GM12865 (cell line): ENCODE results near the gene WDFY4.

Experiments
- DNase-seq: peaks from one replicate; pipeline ENCODE4 v3.0.0; 2010; ENCODE audit warnings: low read depth
- H3K4me3 ChIP-seq: 2 replicates; pipeline ENCODE4 v1.5.1; 2011; ENCODE audit warnings: mild to moderate bottlenecking, low read depth, low read length, control low read depth
- CTCF ChIP-seq: IDR thresholded peaks from 2 replicates; pipeline ENCODE4 v1.5.1; 2011; ENCODE audit warnings: low read length, control low read depth, low read depth, inconsistent platforms; ENCODE audit not compliant: insufficient read depth; ENCODE audit errors: missing control alignments

The WDFY4 gene

GRCh38 chr10:48902096-48902495, 217.4 kb downstream of the WDFY4 start:
- no peak for TF ChIP-seq CTCF
- DNase-seq: no peak

GRCh38 chr10:48903151-48903550, 218.5 kb downstream of the WDFY4 start:
- TF ChIP-seq CTCF: no peak
- DNase-seq: no peak

More at GRCh38 chr10:48902096-48902495, 217.4 kb downstream of the WDFY4 start:
- H3K4me3 ChIP-seq: no peak overlapping the region

DNA sequence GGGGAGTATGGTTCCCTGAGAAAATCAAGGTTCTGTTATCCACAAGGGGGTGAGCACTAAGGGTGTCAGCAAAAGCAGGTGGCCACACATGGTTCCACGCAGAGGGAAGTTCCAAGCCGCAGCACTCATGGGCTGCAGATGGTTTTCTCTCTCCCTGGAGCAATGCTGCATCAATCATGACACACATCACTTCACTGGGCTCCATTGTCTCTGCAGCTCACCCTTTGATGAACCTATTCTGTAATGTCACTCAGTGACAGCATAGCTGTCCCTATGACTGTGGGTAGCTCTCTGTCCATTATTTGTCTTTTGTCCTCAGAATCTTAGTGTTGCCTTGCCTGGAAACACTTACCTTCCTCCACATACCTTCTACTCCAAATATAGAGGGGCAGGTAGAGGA, 220.2 kb downstream of the WDFY4 start:
- H3K4me3 ChIP-seq: no peak overlapping the region
- DNase-seq: no peak
- no peak for TF ChIP-seq CTCF

More at GRCh38 chr10:48903151-48903550, 218.5 kb downstream of the WDFY4 start:
- H3K4me3 ChIP-seq: no peak overlapping the region

- no peak for TF ChIP-seq CTCF
- no peak for DNase-seq
These were observed 220.6 kb downstream of the WDFY4 start for GRCh38 chr10:48905311-48905710.

GRCh38 chr10:48906841-48907240, 222.2 kb downstream of the WDFY4 start:
- TF ChIP-seq CTCF: no peak
- no peak overlapping the region for H3K4me3 ChIP-seq
- DNase-seq: no peak

More at GRCh38 chr10:48905311-48905710, 220.6 kb downstream of the WDFY4 start:
- H3K4me3 ChIP-seq: no peak overlapping the region

GRCh38 chr10:48907730-48908129, 223.1 kb downstream of the WDFY4 start:
- no peak for DNase-seq
- no peak for TF ChIP-seq CTCF

GRCh38 chr10:48910548-48910947, 225.9 kb downstream of the WDFY4 start:
- no peak overlapping the region for H3K4me3 ChIP-seq
- no peak for DNase-seq
- no peak for TF ChIP-seq CTCF

More at GRCh38 chr10:48907730-48908129, 223.1 kb downstream of the WDFY4 start:
- H3K4me3 ChIP-seq: no peak overlapping the region
